PC-3 (cell line): ENCODE measurements around the gene MORN1. TPM values are rescaled to one million over a fixed set of nuclear protein-coding genes. Genes with fewer than 3 reads are reported as not detected.

ENCODE experiments used
- ATAC-seq: fragments of 200-7000 bp; cut with Tn5 transposase; 2 replicates; pipeline ENCODE4 v1.9.1; 2020; ENCODE audit warnings: mild to moderate bottlenecking, moderate library complexity
- BruUV-seq: library from RNA; stranded (reverse); fragments of 400-500 nt; replicated peaks from 2 replicates; lab custom pipeline; 2021; lab: Mats Ljungman, UMichigan
- CTCF ChIA-PET: fragments of 300-600 bp; sonication (Branson Sonifier 250); formaldehyde crosslinking; loops from one replicate; lab custom pipeline; 2022; ENCODE audit warnings: antibody characterized with exemption; lab: Charles Lee
- POLR2A ChIA-PET: fragments of 300-600 bp; sonication (Branson Sonifier 250); formaldehyde crosslinking; loops from one replicate; lab custom pipeline; 2022; ENCODE audit warnings: antibody characterized with exemption; ENCODE audit not compliant: unreplicated experiment; lab: Charles Lee
- DNase-seq: peaks from one replicate; pipeline ENCODE4 v3.0.0-alpha.2; 2015
- H2AFZ ChIP-seq: fragments of 300-600 bp; sonication (generic); 2 replicates; pipeline ENCODE4 v1.6.0; 2016; ENCODE audit warnings: antibody characterized with exemption, low read length
- H3F3A ChIP-seq: fragments of 300-600 bp; sonication (generic); one replicate; pipeline ENCODE4 v1.6.0; 2017; ENCODE audit warnings: antibody characterized with exemption, low read length, control low read depth, mild to moderate bottlenecking; ENCODE audit not compliant: unreplicated experiment
- H3K27ac ChIP-seq: fragments of 300-600 bp; sonication (generic); 2 replicates; pipeline ENCODE4 v1.5.1; 2016; ENCODE audit warnings: mild to moderate bottlenecking, low read length
- H3K27me3 ChIP-seq: fragments of 300-600 bp; sonication (generic); 2 replicates; pipeline ENCODE4 v1.6.1; 2016; ENCODE audit warnings: low read length, mixed read lengths
- H3K36me3 ChIP-seq: fragments of 300-600 bp; sonication (generic); 2 replicates; pipeline ENCODE4 v1.6.1; 2016; ENCODE audit warnings: low read depth, mixed run types, low read length, mixed read lengths
- H3K4me1 ChIP-seq: fragments of 300-600 bp; sonication (generic); 2 replicates; pipeline ENCODE4 v1.5.1; 2016; ENCODE audit warnings: low read length; ENCODE audit not compliant: insufficient read depth
- H3K4me2 ChIP-seq: fragments of 300-600 bp; sonication (generic); 2 replicates; pipeline ENCODE4 v1.6.0; 2016; ENCODE audit warnings: low read length
- H3K4me3 ChIP-seq: fragments of 300-600 bp; sonication (generic); 2 replicates; pipeline ENCODE4 v1.5.1; 2016; ENCODE audit warnings: mild to moderate bottlenecking, low read length, mixed read lengths
- H3K79me2 ChIP-seq: fragments of 300-600 bp; sonication (generic); 2 replicates; pipeline ENCODE4 v1.6.1; 2017; ENCODE audit warnings: low read length, mixed read lengths
- H3K9ac ChIP-seq: fragments of 300-600 bp; sonication (generic); 2 replicates; pipeline ENCODE4 v1.6.0; 2016; ENCODE audit warnings: mild to moderate bottlenecking, low read length
- H3K9me2 ChIP-seq: fragments of 300-600 bp; sonication (generic); replicated peaks from 2 replicates; pipeline ENCODE4 v1.6.1; 2016; ENCODE audit warnings: mixed run types, low read length, mixed read lengths
- H3K9me3 ChIP-seq: fragments of 300-600 bp; sonication (generic); 2 replicates; pipeline ENCODE4 v1.6.1; 2016; ENCODE audit warnings: low read length, mixed read lengths
- H4K20me1 ChIP-seq: fragments of 300-600 bp; sonication (generic); 2 replicates; pipeline ENCODE4 v1.6.1; 2016; ENCODE audit warnings: low read length, mixed read lengths
- EZH2 ChIP-seq: fragments of 300-600 bp; sonication (generic); IDR thresholded peaks from one replicate; pipeline ENCODE4 v1.6.1; 2017; ENCODE audit warnings: antibody characterized with exemption, mild to moderate bottlenecking, low read length; ENCODE audit not compliant: unreplicated experiment
- EZH2phosphoT487 ChIP-seq: fragments of 300-600 bp; sonication (generic); IDR thresholded peaks from 2 replicates; pipeline ENCODE4 v1.6.1; 2018; ENCODE audit warnings: mild to moderate bottlenecking, antibody characterized with exemption, low read length, borderline replicate concordance
- intact Hi-C: fragments of 100-400 bp; cut with micrococcal nuclease; formaldehyde crosslinking; loops from 2 replicates; pipeline ENCODE4 v1.9.0; 2023
- total RNA-seq: library from RNA; depleted of rRNA; stranded (reverse); fragments of >200 nt; gene quantifications from 2 replicates; pipeline ENCODE4 v1.2.3, GENCODE V29; 2014
- TF ChIP-seq, protein P1 (sequence below): fragments of 300-600 bp; sonication (generic); conservative IDR thresholded peaks from 2 replicates; pipeline ENCODE4 v1.5.1; 2017; ENCODE audit warnings: antibody characterized with exemption, low read depth, mild to moderate bottlenecking, low read length

The MORN1 gene
- total RNA-seq, 1 experiment from 2014 or later: 11.2 TPM

DNA sequence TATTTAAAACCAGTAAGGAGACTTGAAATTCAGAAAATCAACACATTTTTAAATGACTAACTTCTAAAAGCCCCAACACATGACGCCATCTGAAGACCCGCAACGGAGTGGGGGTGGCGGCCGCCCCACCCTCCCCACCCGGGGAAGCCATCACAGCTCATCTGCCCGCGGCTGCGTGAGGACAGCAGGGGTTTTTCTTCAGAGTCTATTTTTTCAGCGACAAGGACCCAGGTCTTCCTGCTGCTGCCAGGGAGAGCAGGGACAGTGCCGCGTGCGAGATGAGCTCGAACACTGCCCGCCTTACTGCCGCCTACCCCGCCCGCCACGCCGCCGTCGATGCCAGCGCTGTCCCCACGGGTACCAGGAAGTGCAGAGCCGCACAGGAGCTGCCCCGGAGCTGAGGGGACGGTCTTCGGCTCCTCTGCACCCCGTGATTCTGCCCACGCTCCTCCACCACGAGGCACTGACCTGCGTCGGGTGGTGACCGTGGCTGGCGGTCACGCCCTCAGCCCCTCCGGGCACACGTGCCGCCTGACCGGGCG is 84.2 kb downstream of the MORN1 start:
- Histone ChIP-seq H3K27ac (no peak overlapping the region), H4K20me1 (no peaks in the 10 kb centered on the region), H2AFZ (no peak overlapping the region), H3K4me2 (no peak overlapping the region), H3K9ac (no peak overlapping the region), H3F3A (no peaks in the 10 kb centered on the region), H3K27me3 (no peaks in the 10 kb centered on the region), H3K9me3 (no peaks in the 10 kb centered on the region), H3K36me3 (peaks cover 36% of the 10 kb centered on the region), H3K4me3 (no peak overlapping the region), H3K4me1 (no peaks in the 10 kb centered on the region), H3K79me2 (peaks cover 8% of the 10 kb centered on the region; the same call in 1 of the 2 replicates), H3K9me2 (no peaks in the 10 kb centered on the region)
- no TSS peak for BruUV-seq
- ATAC-seq: no peak
- intact Hi-C loops: no loop called here
- ChIA-PET CTCF (no interaction called here), POLR2A (interaction anchor here (0.7 kb wide), 1 partner anchor 85 kb away, joined by 5 read pairs; the partner anchor contains the start of gene RER1)
- DNase-seq: no peak
- TF ChIP-seq EZH2: no peak
- TF ChIP-seq, protein P1, sequence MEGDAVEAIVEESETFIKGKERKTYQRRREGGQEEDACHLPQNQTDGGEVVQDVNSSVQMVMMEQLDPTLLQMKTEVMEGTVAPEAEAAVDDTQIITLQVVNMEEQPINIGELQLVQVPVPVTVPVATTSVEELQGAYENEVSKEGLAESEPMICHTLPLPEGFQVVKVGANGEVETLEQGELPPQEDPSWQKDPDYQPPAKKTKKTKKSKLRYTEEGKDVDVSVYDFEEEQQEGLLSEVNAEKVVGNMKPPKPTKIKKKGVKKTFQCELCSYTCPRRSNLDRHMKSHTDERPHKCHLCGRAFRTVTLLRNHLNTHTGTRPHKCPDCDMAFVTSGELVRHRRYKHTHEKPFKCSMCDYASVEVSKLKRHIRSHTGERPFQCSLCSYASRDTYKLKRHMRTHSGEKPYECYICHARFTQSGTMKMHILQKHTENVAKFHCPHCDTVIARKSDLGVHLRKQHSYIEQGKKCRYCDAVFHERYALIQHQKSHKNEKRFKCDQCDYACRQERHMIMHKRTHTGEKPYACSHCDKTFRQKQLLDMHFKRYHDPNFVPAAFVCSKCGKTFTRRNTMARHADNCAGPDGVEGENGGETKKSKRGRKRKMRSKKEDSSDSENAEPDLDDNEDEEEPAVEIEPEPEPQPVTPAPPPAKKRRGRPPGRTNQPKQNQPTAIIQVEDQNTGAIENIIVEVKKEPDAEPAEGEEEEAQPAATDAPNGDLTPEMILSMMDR: no peak
- TF ChIP-seq EZH2phosphoT487: no peak

DNA sequence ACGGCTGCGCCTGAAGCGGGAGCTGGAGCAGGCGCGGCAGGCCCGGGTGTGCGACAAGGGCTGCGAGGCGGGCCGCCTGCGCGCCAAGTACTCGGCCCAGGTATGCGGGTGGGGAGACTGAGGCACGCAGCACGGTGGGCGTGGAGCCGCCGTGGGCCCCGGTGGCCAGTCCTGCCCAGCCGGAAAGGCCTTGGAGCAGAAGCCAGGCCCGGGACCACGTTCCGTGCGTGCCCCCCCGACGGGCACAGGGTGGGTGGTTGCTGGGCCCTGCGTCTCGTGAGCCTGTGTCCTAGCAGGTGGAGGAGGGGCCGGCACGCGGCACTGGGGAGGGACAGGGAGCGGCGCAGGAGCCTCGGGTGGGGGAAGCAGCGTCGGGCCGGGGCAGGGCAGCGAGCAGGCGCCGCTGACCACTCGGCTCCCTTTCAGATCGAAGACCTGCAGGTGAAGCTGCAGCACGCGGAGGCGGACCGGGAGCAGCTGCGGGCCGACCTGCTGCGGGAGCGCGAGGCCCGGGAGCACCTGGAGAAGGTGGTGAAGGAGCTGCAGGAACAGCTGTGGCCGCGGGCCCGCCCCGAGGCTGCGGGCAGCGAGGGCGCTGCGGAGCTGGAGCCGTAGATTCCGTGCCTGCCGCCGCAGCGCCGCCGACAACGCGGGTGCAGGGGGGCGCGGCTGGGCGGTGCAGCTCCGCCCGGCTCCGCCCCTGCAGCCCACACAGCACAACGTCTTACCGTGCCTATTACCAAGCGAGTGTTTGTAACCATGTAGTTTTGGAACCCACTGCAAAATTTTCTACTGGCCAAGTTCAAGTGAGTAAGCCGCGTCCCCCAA is 85.0 kb downstream of the MORN1 start:
- Histone ChIP-seq H2AFZ (no peak overlapping the region), H3K4me1 (no peaks in the 10 kb centered on the region), H3F3A (no peaks in the 10 kb centered on the region), H3K4me2 (no peak overlapping the region), H3K27me3 (no peaks in the 10 kb centered on the region), H3K9me3 (no peaks in the 10 kb centered on the region), H3K9me2 (no peaks in the 10 kb centered on the region), H3K36me3 (peaks cover 36% of the 10 kb centered on the region), H3K79me2 (peaks cover 16% of the 10 kb centered on the region), H3K27ac (no peak overlapping the region), H3K9ac (no peak overlapping the region), H3K4me3 (no peak overlapping the region), H4K20me1 (no peaks in the 10 kb centered on the region)
- no TSS peak for BruUV-seq
- DNase-seq (no peak), ATAC-seq (no peak)
- POLR2A ChIA-PET: interaction anchor here (0.7 kb wide), 1 partner anchor 85 kb away, joined by 5 read pairs; the partner anchor contains the start of gene RER1
- CTCF ChIA-PET: no interaction called here
- no peak for TF ChIP-seq EZH2phosphoT487
- TF ChIP-seq EZH2: no peak
- TF ChIP-seq, protein P1: no peak
- intact Hi-C loops: no loop called here
